ENCODE measurements around the gene TBC1D5.

DNA sequence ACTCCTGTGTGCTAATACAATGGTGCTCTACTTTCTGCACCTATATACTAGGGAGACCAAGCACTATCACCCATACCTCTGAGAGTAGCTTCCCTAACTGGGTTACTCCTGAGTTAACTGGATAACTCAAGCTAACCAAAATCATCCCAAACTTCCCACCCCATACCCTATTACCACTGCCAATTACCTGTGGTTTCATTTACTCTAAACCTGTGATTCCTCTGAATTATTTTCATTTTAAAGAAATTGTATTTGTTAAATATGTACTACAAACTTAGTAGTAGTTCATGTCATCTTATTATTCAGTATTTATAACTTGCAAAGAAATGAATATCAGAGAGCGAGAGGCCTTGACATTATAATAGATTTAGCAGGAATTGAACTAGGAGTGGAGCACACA lies 340.5 kb downstream of the TBC1D5 start:
- no peak for TF ChIP-seq CTCF (IDR thresholded peaks at IDR 0.05)
- TF ChIP-seq POLR2A (IDR thresholded peaks at IDR 0.05), result no peak
